Effector memory CD8-positive, alpha-beta T cell (primary cell): Measurements from ENCODE around the gene RBM39.
A peak's percentile ranks its signal among the peaks of the same experiment; 100 is the strongest.
"Not testable (repeated sequence)": the region's sequence is repeated elsewhere in the genome, so short reads cannot be mapped to it uniquely, and the experiment has no call there.

Source experiments
- ATAC-seq: fragments of 150-1000 bp; cut with Tn5 transposase; replicated peaks from 2 replicates; pipeline ENCODE4 v1.10.0; 2021; ENCODE audit warnings: mild to moderate bottlenecking, moderate library complexity
- DNase-seq, 3 experiments: peaks; one replicate each; pipeline ENCODE4 v3.0.0; 2021
- H3K27ac Mint-ChIP-seq, 2 donors: one replicate each; pipeline ENCODE4 v1.8.0; 2022; ENCODE audit warnings: mild to moderate bottlenecking in 2 of 2, mixed read lengths in 2 of 2, moderate library complexity in 2 of 2
- H3K27me3 Mint-ChIP-seq, 2 donors: one replicate each; pipeline ENCODE4 v1.8.0; 2022; ENCODE audit warnings: mixed read lengths in 2 of 2
- H3K36me3 Mint-ChIP-seq: one replicate; pipeline ENCODE4 v1.8.0; 2022; ENCODE audit warnings: mild to moderate bottlenecking, moderate library complexity, mixed read lengths; ENCODE audit not compliant: insufficient read depth
- H3K4me1 Mint-ChIP-seq, 2 donors: one replicate each; pipeline ENCODE4 v1.8.0; 2022; ENCODE audit warnings: low read depth in 2 of 2, mixed read lengths in 2 of 2
- H3K4me3 Mint-ChIP-seq, 2 donors: one replicate each; pipeline ENCODE4 v1.8.0; 2022; ENCODE audit warnings: mild to moderate bottlenecking in 2 of 2, mixed read lengths in 2 of 2, moderate library complexity in 2 of 2
- H3K9me3 Mint-ChIP-seq, 2 donors: one replicate each; pipeline ENCODE4 v1.8.0; 2022; ENCODE audit warnings: mixed read lengths in 2 of 2

Gene RBM39

GRCh38 chr20:35702051-35702823 is 39.8 kb downstream of the RBM39 start:
- H3K9me3 Mint-ChIP-seq: no peaks in the 10 kb centered on the region

GRCh38 chr20:35700625-35701148 is 41.4 kb downstream of the RBM39 start:
- Mint-ChIP-seq H3K27ac (peak overlapping the region; percentile 98 to 99), H3K9me3 (no peaks in the 10 kb centered on the region), H3K27me3 (no peaks in the 10 kb centered on the region), H3K4me3 (peak overlapping the region; percentile 96 to 97), H3K36me3 (peaks cover 76% of the 10 kb centered on the region), H3K4me1 (peaks cover 27 to 40% of the 10 kb centered on the region in 2 donors)
- ATAC-seq (no peak), DNase-seq (no peak)

More at GRCh38 chr20:35702051-35702823, 39.8 kb downstream of the RBM39 start:
- ATAC-seq (no peak), DNase-seq (no peak)
- Mint-ChIP-seq H3K4me1 (peaks cover 24 to 45% of the 10 kb centered on the region in 2 donors), H3K36me3 (peaks cover 86% of the 10 kb centered on the region), H3K4me3 (no peak overlapping the region), H3K27ac (peak overlapping the region; percentile 84 to 98), H3K27me3 (no peaks in the 10 kb centered on the region)

- Mint-ChIP-seq H3K4me1 (peaks cover 27 to 45% of the 10 kb centered on the region in 2 donors), H3K27ac (peak overlapping the region; percentile 98 to 99), H3K9me3 (no peaks in the 10 kb centered on the region), H3K36me3 (peaks cover 76% of the 10 kb centered on the region), H3K4me3 (peak overlapping the region; percentile 96 to 97), H3K27me3 (no peaks in the 10 kb centered on the region)
- DNase-seq (no peak), ATAC-seq (no peak)
These were observed 42.0 kb downstream of the RBM39 start for GRCh38 chr20:35699957-35700624.

GRCh38 chr20:35699127-35699956 is 42.7 kb downstream of the RBM39 start, which contains the start of the genes NFS1 and ROMO1:
Gene NFS1, minus strand, starts transcription at chr20:35699352. Its CDS starts 64 bp downstream, at chr20:35699288.
Gene ROMO1, plus strand, starts transcription at chr20:35699405. Its CDS starts 228 bp downstream, at chr20:35699633.
- peak within 1 kb of the TSS; percentile 96 to 97 for H3K4me3 Mint-ChIP-seq
- H3K36me3 Mint-ChIP-seq: peaks cover 73% of the 10 kb centered on the region
- peak within 1 kb of the TSS; percentile 98 to 99 for H3K27ac Mint-ChIP-seq
- no peaks in the 10 kb centered on the region for H3K27me3 Mint-ChIP-seq
- peaks cover 27 to 41% of the 10 kb centered on the region in 2 donors for H3K4me1 Mint-ChIP-seq
- no peaks in the 10 kb centered on the region for H3K9me3 Mint-ChIP-seq
- peak; percentile 91 for ATAC-seq
- DNase-seq: peak; percentile 79 to 83 (median 80)

- ATAC-seq: peak; percentile 26
- no peak for DNase-seq
- Mint-ChIP-seq H3K36me3 (peaks cover 69% of the 10 kb centered on the region), H3K27me3 (no peaks in the 10 kb centered on the region), H3K4me3 (peak overlapping the region; percentile 96 to 97), H3K9me3 (no peaks in the 10 kb centered on the region), H3K4me1 (peaks cover 25 to 35% of the 10 kb centered on the region in 2 donors), H3K27ac (peak overlapping the region; percentile 98 to 99)
These were observed 43.5 kb downstream of the RBM39 start for GRCh38 chr20:35698298-35699126.

- H3K4me3 Mint-ChIP-seq: peak overlapping the region; percentile 96 to 97
- H3K27me3 Mint-ChIP-seq: no peaks in the 10 kb centered on the region
- peaks cover 69% of the 10 kb centered on the region for H3K36me3 Mint-ChIP-seq
- ATAC-seq (no peak), DNase-seq (no peak)
- H3K9me3 Mint-ChIP-seq: no peaks in the 10 kb centered on the region
- peaks cover 25 to 35% of the 10 kb centered on the region in 2 donors for H3K4me1 Mint-ChIP-seq
- H3K27ac Mint-ChIP-seq: peak overlapping the region; percentile 98 to 99
These were observed 44.3 kb downstream of the RBM39 start for GRCh38 chr20:35697696-35698297.

- no peak overlapping the region for H3K27ac Mint-ChIP-seq
- H3K4me3 Mint-ChIP-seq: no peak overlapping the region
- DNase-seq (no peak), ATAC-seq (no peak)
- no peaks in the 10 kb centered on the region for H3K27me3 Mint-ChIP-seq
- H3K4me1 Mint-ChIP-seq: peaks cover 25 to 35% of the 10 kb centered on the region in 2 donors
- H3K9me3 Mint-ChIP-seq: no peaks in the 10 kb centered on the region
- H3K36me3 Mint-ChIP-seq: peaks cover 63% of the 10 kb centered on the region
These were observed 46.1 kb downstream of the RBM39 start for GRCh38 chr20:35695978-35696377.

- Mint-ChIP-seq H3K27me3 (no peaks in the 10 kb centered on the region), H3K9me3 (no peaks in the 10 kb centered on the region), H3K36me3 (peaks cover 63% of the 10 kb centered on the region), H3K4me1 (peaks cover 24 to 33% of the 10 kb centered on the region in 2 donors), H3K27ac (peak overlapping the region in 1 of 2 donors; percentile 17), H3K4me3 (no peak overlapping the region)
- DNase-seq: no peak
- ATAC-seq: no peak
These were observed 46.8 kb downstream of the RBM39 start for GRCh38 chr20:35695245-35695749.

GRCh38 chr20:35690265-35690664 is 51.8 kb downstream of the RBM39 start:
- Mint-ChIP-seq H3K9me3 (no peaks in the 10 kb centered on the region), H3K27me3 (no peaks in the 10 kb centered on the region), H3K36me3 (peaks cover 65% of the 10 kb centered on the region), H3K4me3 (no peak overlapping the region), H3K4me1 (peaks cover 0 to 2% of the 10 kb centered on the region in 2 donors), H3K27ac (no peak overlapping the region)
- ATAC-seq (no peak), DNase-seq (no peak)

GRCh38 chr20:35686872-35687271 is 55.2 kb downstream of the RBM39 start:
- not testable (repeated sequence) for DNase-seq, ATAC-seq, H3K9me3 Mint-ChIP-seq, H3K27me3 Mint-ChIP-seq, H3K27ac Mint-ChIP-seq, H3K4me3 Mint-ChIP-seq, H3K4me1 Mint-ChIP-seq
- peaks cover 59% of the 10 kb centered on the region for H3K36me3 Mint-ChIP-seq

- Mint-ChIP-seq H3K27ac (peak overlapping the region in 1 of 2 donors; percentile 46), H3K36me3 (peaks cover 44% of the 10 kb centered on the region)
- H3K27me3 Mint-ChIP-seq, ATAC-seq, H3K4me3 Mint-ChIP-seq, H3K4me1 Mint-ChIP-seq, H3K9me3 Mint-ChIP-seq, DNase-seq: not testable (repeated sequence)
These were observed 56.7 kb downstream of the RBM39 start for GRCh38 chr20:35685368-35685767.

- no peak for DNase-seq
- no peak for ATAC-seq
- Mint-ChIP-seq H3K9me3 (no peaks in the 10 kb centered on the region), H3K4me1 (no peaks in the 10 kb centered on the region), H3K36me3 (peaks cover 30% of the 10 kb centered on the region), H3K4me3 (no peak overlapping the region), H3K27ac (no peak overlapping the region), H3K27me3 (no peaks in the 10 kb centered on the region)
These were observed 60.1 kb downstream of the RBM39 start for GRCh38 chr20:35681960-35682359.
